B cell (primary cell): ENCODE measurements around the gene HPCA. TPM values are rescaled to one million over a fixed set of nuclear protein-coding genes. Genes with fewer than 3 reads are reported as not detected.

ENCODE experiments used
- ATAC-seq: fragments of 200-7000 bp; cut with Tn5 transposase; one replicate; pipeline ENCODE4 v1.10.0; 2021; ENCODE audit warnings: low read depth, mild to moderate bottlenecking, moderate number of reproducible peaks, moderate library complexity
- CTCF ChIA-PET: fragments of 350-600 bp; sonication (Branson Sonifier 250); formaldehyde crosslinking; loops from one replicate; lab custom pipeline; 2021; ENCODE audit warnings: antibody characterized with exemption, inconsistent platforms; lab: Charles Lee
- POLR2A ChIA-PET: fragments of 350-600 bp; sonication (Branson Sonifier 250); formaldehyde crosslinking; loops from one replicate; lab custom pipeline; 2021; ENCODE audit warnings: antibody characterized with exemption; lab: Charles Lee
- DNase-seq: peaks from one replicate; pipeline ENCODE4 v3.0.0; 2013
- H2AFZ ChIP-seq: 2 replicates; pipeline ENCODE4 v1.6.1; 2012; ENCODE audit warnings: mild to moderate bottlenecking, low read depth, low read length; ENCODE audit not compliant: insufficient read depth, poor library complexity, severe bottlenecking
- H3K27ac ChIP-seq, 2 donors: 1 replicate in 1 of 2; 2 replicates in 1 of 2; pipeline ENCODE4 v1.5.1; 2012 to 2013; ENCODE audit warnings: low read length in 2 of 2, mild to moderate bottlenecking in 2 of 2, moderate library complexity in 1 of 2
- H3K27me3 ChIP-seq, 4 experiments: fragments of 200-600 bp in 1 of 4; sonication (generic) in 1 of 4; replicated peaks in 1 of 4; 1 replicate in 2 of 4; 2 replicates in 2 of 4; pipeline versions ENCODE4 v1.6.1 to v1.7.0; 2013 to 2016; ENCODE audit warnings: low read length in 3 of 4, mild to moderate bottlenecking in 2 of 4, mixed read lengths in 1 of 4, moderate library complexity in 1 of 4; ENCODE audit not compliant: insufficient read depth in 4 of 4, control insufficient read depth in 3 of 4; ENCODE audit errors: control extremely low read depth in 1 of 4
- H3K36me3 ChIP-seq, 2 experiments: replicated peaks in 1 of 2; 1 replicate in 1 of 2; 2 replicates in 1 of 2; pipeline versions ENCODE4 v1.6.1 to v1.7.1; 2013; ENCODE audit warnings: low read length in 1 of 2; ENCODE audit not compliant: insufficient read depth in 2 of 2, control insufficient read depth in 1 of 2; ENCODE audit errors: control extremely low read depth in 1 of 2, extremely low read depth in 1 of 2
- H3K4me1 ChIP-seq, 2 donors: fragments of 200-600 bp in 1 of 2; sonication (generic) in 1 of 2; 1 replicate in 1 of 2; 2 replicates in 1 of 2; pipeline versions ENCODE4 v1.5.1 to v1.6.1; 2013 to 2017; ENCODE audit warnings: low read length in 2 of 2; ENCODE audit not compliant: control insufficient read depth in 2 of 2, insufficient read depth in 2 of 2
- H3K4me2 ChIP-seq: replicated peaks from 2 replicates; pipeline ENCODE3; 2012; ENCODE audit warnings: mild to moderate bottlenecking, low read depth, low read length; ENCODE audit not compliant: poor library complexity, severe bottlenecking
- H3K4me3 ChIP-seq, 5 experiments: fragments of 200-600 bp in 1 of 5; sonication (generic) in 1 of 5; 1 replicate in 3 of 5; 2 replicates in 2 of 5; pipeline versions ENCODE4 v1.5.1 to v1.7.0; 2011 to 2016; ENCODE audit warnings: low read length in 4 of 5, mild to moderate bottlenecking in 4 of 5, low read depth in 2 of 5, control low read depth in 1 of 5, moderate library complexity in 1 of 5; ENCODE audit not compliant: insufficient read depth in 1 of 5; ENCODE audit errors: control extremely low read depth in 1 of 5, extremely low read depth in 1 of 5
- H3K79me2 ChIP-seq: fragments of 200-600 bp; sonication (generic); one replicate; pipeline ENCODE4 v1.6.0; 2016; ENCODE audit warnings: low read length; ENCODE audit not compliant: control insufficient read depth, insufficient read depth
- H3K9ac ChIP-seq: fragments of 200-600 bp; sonication (generic); 2 replicates; pipeline ENCODE4 v1.6.1; 2017; ENCODE audit warnings: mild to moderate bottlenecking, low read length, moderate library complexity
- H3K9me3 ChIP-seq, 3 donors: one replicate each; pipeline versions ENCODE4 v1.6.1 to v1.7.1; 2013; ENCODE audit warnings: low read length in 2 of 3; ENCODE audit not compliant: control insufficient read depth in 2 of 3, insufficient read depth in 1 of 3; ENCODE audit errors: control extremely low read depth in 1 of 3
- H4K20me1 ChIP-seq: 2 replicates; pipeline ENCODE4 v1.6.0; 2012; ENCODE audit warnings: mild to moderate bottlenecking, low read length; ENCODE audit not compliant: insufficient read depth, control insufficient read depth, poor library complexity, severe bottlenecking
- H3K27ac Mint-ChIP-seq: one replicate; pipeline ENCODE4 v1.8.0; 2021; ENCODE audit warnings: mixed read lengths
- H3K27me3 Mint-ChIP-seq: one replicate; pipeline ENCODE4 v1.8.0; 2021; ENCODE audit warnings: mixed read lengths
- H3K4me1 Mint-ChIP-seq: one replicate; pipeline ENCODE4 v1.8.0; 2021; ENCODE audit warnings: mixed read lengths
- H3K4me3 Mint-ChIP-seq: one replicate; pipeline ENCODE4 v1.8.0; 2021; ENCODE audit warnings: mixed read lengths
- H3K9me3 Mint-ChIP-seq: one replicate; pipeline ENCODE4 v1.8.0; 2022; ENCODE audit warnings: mixed read lengths; ENCODE audit not compliant: insufficient read depth
- CTCF ChIP-seq: fragments of 200-600 bp; IDR thresholded peaks from one replicate; pipeline ENCODE4 v1.8.0; 2022; ENCODE audit warnings: antibody characterized with exemption, mild to moderate bottlenecking
- EZH2 ChIP-seq: IDR thresholded peaks from 2 replicates; pipeline ENCODE4 v1.6.1; 2012; ENCODE audit warnings: borderline replicate concordance, low read depth, mild to moderate bottlenecking, moderate library complexity, low read length; ENCODE audit not compliant: insufficient read depth, poor library complexity, severe bottlenecking
- WGBS: methylation state at CpG from one replicate; pipeline ENCODE4 v1.1.5; 2013; ENCODE audit warnings: missing lambda C conversion rate; ENCODE audit not compliant: insufficient coverage; 5-methylcytosine and 5-hydroxymethylcytosine counted together
- intact Hi-C: fragments of 100-400 bp; cut with micrococcal nuclease; formaldehyde crosslinking; loops from one replicate; pipeline ENCODE4 v1.10.0; 2022
- polyA plus RNA-seq: library from polyadenylated mRNA; depleted of rRNA; stranded (reverse); fragments of >200 nt; gene quantifications from 2 replicates; pipeline ENCODE4 v1.2.3, GENCODE V29; 2012
- total RNA-seq, 2 donors: library from RNA; stranded (reverse); fragments of 120-200 nt in 1 of 2; gene quantifications; 1 replicate in 1 of 2; 2 replicates in 1 of 2; pipeline versions ENCODE4 v1.2.3 to v1.2.4, GENCODE V29; 2013 to 2022

HPCA gene
- total and polyA plus RNA-seq, 2 donors (not counting 1 experiment from before 2014, with no cell fraction given), result 0.06 TPM; not detected in 1

- H4K20me1 ChIP-seq, result no peaks in the 10 kb centered on the region
- Mint-ChIP-seq H3K27ac (no peak overlapping the region), H3K4me3 (no peak overlapping the region), H3K27me3 (no peaks in the 10 kb centered on the region), H3K9me3 (no peaks in the 10 kb centered on the region), H3K4me1 (no peaks in the 10 kb centered on the region)
- WGBS, result 100% methylated on average over 3 of the region's 4 CpGs
- ChIA-PET CTCF (interaction anchor here (0.8 to 15.0 kb wide), 9 partner anchors 11 to 149 kb away, joined by 3 to 205 read pairs (median 3); no protein-coding TSS in a partner anchor), POLR2A (no interaction called here)
- H2AFZ ChIP-seq, result no peak overlapping the region
- intact Hi-C loops, result no loop called here
- H3K4me1 ChIP-seq, result no peaks in the 10 kb centered on the region
- peaks cover 2 to 57% of the 10 kb centered on the region in 2 experiments for H3K36me3 ChIP-seq
- no peak for TF ChIP-seq CTCF
- TF ChIP-seq EZH2, result no peak
- H3K4me2 ChIP-seq, result no peak overlapping the region
- H3K4me3 ChIP-seq, result no peak overlapping the region
- H3K27ac ChIP-seq, result no peak overlapping the region
- H3K27me3 ChIP-seq, result no peaks in the 10 kb centered on the region
- no peaks in the 10 kb centered on the region for H3K79me2 ChIP-seq
- no peak overlapping the region for H3K9ac ChIP-seq
- DNase-seq, result no peak
- no peaks in the 10 kb centered on the region for H3K9me3 ChIP-seq
- ATAC-seq, result no peak
Observed at GRCh38 chr1:32937061-32937460, 50.8 kb downstream of the HPCA start.

DNA sequence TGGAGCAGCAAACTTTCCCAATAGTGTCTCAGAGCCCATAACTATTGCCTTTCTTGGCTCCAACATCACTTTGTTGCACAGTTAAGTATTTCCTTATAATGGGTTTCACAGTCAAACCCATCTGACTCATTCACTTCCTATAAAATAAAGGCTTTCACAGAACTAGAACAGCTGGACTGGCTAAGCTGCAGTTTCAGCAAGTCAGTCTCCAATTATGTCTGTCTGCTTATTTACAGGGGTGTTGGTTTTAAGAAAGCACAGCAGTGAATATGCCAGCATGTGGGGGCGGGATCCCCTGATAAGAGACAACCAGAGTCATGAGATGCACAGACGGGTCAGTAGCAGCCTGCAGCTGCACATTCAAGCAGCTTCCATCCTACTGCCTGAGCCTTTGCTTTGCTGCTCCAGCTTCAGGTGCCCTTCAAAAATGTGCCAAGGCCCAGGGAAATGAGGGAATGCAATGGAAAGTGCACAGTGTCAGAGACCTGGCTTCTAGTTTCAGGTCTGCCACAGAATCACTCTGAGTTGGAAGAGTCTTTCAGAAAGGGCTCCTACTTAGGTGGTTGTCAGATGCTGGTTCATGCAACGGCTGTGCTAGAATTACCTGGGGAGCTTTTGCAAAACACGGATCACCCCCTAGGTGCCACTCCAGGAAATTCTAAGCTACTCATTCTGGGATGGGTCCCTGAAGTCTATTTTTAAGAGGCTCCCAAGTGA lies 53.5 kb downstream of the HPCA start:
- no peak for TF ChIP-seq EZH2
- no peak for TF ChIP-seq CTCF
- H3K27me3 Mint-ChIP-seq, result no peaks in the 10 kb centered on the region
- no peak overlapping the region for H3K4me3 ChIP-seq
- no peaks in the 10 kb centered on the region for H3K27me3 ChIP-seq
- no peaks in the 10 kb centered on the region for H3K9me3 ChIP-seq
- no peaks in the 10 kb centered on the region for H3K4me1 ChIP-seq
- no peaks in the 10 kb centered on the region for H4K20me1 ChIP-seq
- H3K4me2 ChIP-seq, result no peak overlapping the region
- ChIA-PET CTCF (interaction anchor here (1.0 to 15.0 kb wide), 7 partner anchors 15 to 147 kb away, joined by 3 to 205 read pairs (median 6); partner anchors contain the start of gene AZIN2), POLR2A (no interaction called here)
- H3K9me3 Mint-ChIP-seq, result no peaks in the 10 kb centered on the region
- H3K27ac Mint-ChIP-seq, result no peak overlapping the region
- intact Hi-C loops, result no loop called here
- DNase-seq, result no peak
- no peaks in the 10 kb centered on the region for H3K4me1 Mint-ChIP-seq
- H3K27ac ChIP-seq, result no peak overlapping the region
- peaks cover 2 to 78% of the 10 kb centered on the region in 2 experiments for H3K36me3 ChIP-seq
- no peaks in the 10 kb centered on the region for H3K79me2 ChIP-seq
- no peak overlapping the region for H3K9ac ChIP-seq
- ATAC-seq, result no peak
- H2AFZ ChIP-seq, result no peak overlapping the region
- 91% methylated on average over 4 of the region's 4 CpGs for WGBS
- H3K4me3 Mint-ChIP-seq, result no peak overlapping the region
